SH-SY5Y (cell line): ENCODE data around the gene HOMER1.

ENCODE experiments used
- GATA2 ChIP-seq: IDR thresholded peaks from 2 replicates; pipeline ENCODE4 v1.6.1; 2011; ENCODE audit warnings: mild to moderate bottlenecking, low read depth, low read length
- GATA3 ChIP-seq: IDR thresholded peaks from 2 replicates; pipeline ENCODE4 v1.6.1; 2011; ENCODE audit warnings: low read depth, mild to moderate bottlenecking, low read length, moderate library complexity

DNA sequence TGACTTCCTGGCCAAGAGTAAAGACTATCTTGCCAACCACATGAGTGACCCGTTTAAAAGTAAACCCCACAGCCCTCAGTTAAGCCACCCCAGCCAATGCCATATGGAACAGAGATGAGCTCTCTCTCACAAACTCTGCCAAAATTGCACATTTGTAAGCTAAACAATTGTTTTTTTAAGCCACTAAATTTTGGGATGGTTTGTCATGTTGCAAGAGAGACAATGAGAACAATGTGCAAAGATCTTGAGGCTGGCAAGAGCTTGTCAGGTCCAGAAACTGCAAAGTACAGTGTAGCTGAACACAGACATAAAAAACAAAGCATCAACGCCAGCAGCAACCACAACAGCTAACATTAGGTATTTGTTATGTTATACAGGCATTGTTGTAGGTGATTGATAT, 27.8 kb downstream of the HOMER1 start:
- TF ChIP-seq GATA3 (no peak), GATA2 (no peak)
